ENCODE data around the gene PBX4.

The PBX4 gene

GRCh38 chr19:19632661-19633060 lies 14.2 kb upstream of the PBX4 start:
- no peaks in the 10 kb centered on the region for H3K79me2 ChIP-seq (ENCODE audit: insufficient read depth, low read length)
- H3K4me3 ChIP-seq (ENCODE audit: low read depth, low read length, poor library complexity, severe bottlenecking): no peak overlapping the region
- H3K4me2 ChIP-seq (ENCODE audit: low read length): no peak overlapping the region
- no peaks in the 10 kb centered on the region for H3K27me3 ChIP-seq (ENCODE audit: insufficient read depth, low read length)
- H2AFZ ChIP-seq (ENCODE audit: low read length): no peak overlapping the region
- TF ChIP-seq CTCF (IDR thresholded peaks at IDR 0.05; ENCODE audit: low read length) (no peak), EZH2 (IDR thresholded peaks at IDR 0.05; ENCODE audit: borderline replicate concordance, low read length) (no peak)
- peaks cover 72% of the 10 kb centered on the region for H3K36me3 ChIP-seq (ENCODE audit: insufficient read depth, low read length)
- no peak overlapping the region for H3K27ac ChIP-seq (ENCODE audit: low read depth, low read length, poor library complexity, severe bottlenecking)
- no peaks in the 10 kb centered on the region for H3K9me3 ChIP-seq (ENCODE audit: low read length)
- no peak overlapping the region for H3K9ac ChIP-seq (ENCODE audit: low read length)
- no peaks in the 10 kb centered on the region for H4K20me1 ChIP-seq (ENCODE audit: insufficient read depth, low read length)
- no peaks in the 10 kb centered on the region for H3F3A ChIP-seq (ENCODE audit: insufficient read depth, low read length)
- H3K4me1 ChIP-seq (ENCODE audit: insufficient read depth, low read length, severe bottlenecking): peaks cover 9% of the 10 kb centered on the region
- H3K9me2 ChIP-seq (ENCODE audit: low read depth, low read length): no peaks in the 10 kb centered on the region

GRCh38 chr19:19631346-19631745 lies 12.9 kb upstream of the PBX4 start:
- Histone ChIP-seq H4K20me1 (ENCODE audit: insufficient read depth, low read length) (no peaks in the 10 kb centered on the region), H3K9me2 (ENCODE audit: low read depth, low read length) (no peaks in the 10 kb centered on the region), H3K36me3 (ENCODE audit: insufficient read depth, low read length) (peaks cover 59% of the 10 kb centered on the region), H3K4me1 (ENCODE audit: insufficient read depth, low read length, severe bottlenecking) (peaks cover 22% of the 10 kb centered on the region), H3K4me3 (ENCODE audit: low read depth, low read length, poor library complexity, severe bottlenecking) (no peak overlapping the region), H3K9ac (ENCODE audit: low read length) (no peak overlapping the region), H2AFZ (ENCODE audit: low read length) (no peak overlapping the region), H3F3A (ENCODE audit: insufficient read depth, low read length) (no peaks in the 10 kb centered on the region), H3K9me3 (ENCODE audit: low read length) (no peaks in the 10 kb centered on the region), H3K4me2 (ENCODE audit: low read length) (no peak overlapping the region), H3K27ac (ENCODE audit: low read depth, low read length, poor library complexity, severe bottlenecking) (no peak overlapping the region), H3K27me3 (ENCODE audit: insufficient read depth, low read length) (no peaks in the 10 kb centered on the region), H3K79me2 (ENCODE audit: insufficient read depth, low read length) (no peaks in the 10 kb centered on the region)
- no peak for TF ChIP-seq CTCF (IDR thresholded peaks at IDR 0.05; ENCODE audit: low read length)
- TF ChIP-seq EZH2 (IDR thresholded peaks at IDR 0.05; ENCODE audit: borderline replicate concordance, low read length): no peak

- no peaks in the 10 kb centered on the region for H3F3A ChIP-seq (ENCODE audit: insufficient read depth, low read length)
- H3K36me3 ChIP-seq (ENCODE audit: insufficient read depth, low read length): peaks cover 55% of the 10 kb centered on the region
- no peak overlapping the region for H3K4me2 ChIP-seq (ENCODE audit: low read length)
- no peaks in the 10 kb centered on the region for H3K27me3 ChIP-seq (ENCODE audit: insufficient read depth, low read length)
- H3K9me3 ChIP-seq (ENCODE audit: low read length): no peaks in the 10 kb centered on the region
- no peaks in the 10 kb centered on the region for H3K79me2 ChIP-seq (ENCODE audit: insufficient read depth, low read length)
- H3K4me3 ChIP-seq (ENCODE audit: low read depth, low read length, poor library complexity, severe bottlenecking): no peak overlapping the region
- H2AFZ ChIP-seq (ENCODE audit: low read length): no peak overlapping the region
- H3K9me2 ChIP-seq (ENCODE audit: low read depth, low read length): no peaks in the 10 kb centered on the region
- no peaks in the 10 kb centered on the region for H4K20me1 ChIP-seq (ENCODE audit: insufficient read depth, low read length)
- H3K4me1 ChIP-seq (ENCODE audit: insufficient read depth, low read length, severe bottlenecking): peaks cover 27% of the 10 kb centered on the region
- no peak overlapping the region for H3K27ac ChIP-seq (ENCODE audit: low read depth, low read length, poor library complexity, severe bottlenecking)
- no peak overlapping the region for H3K9ac ChIP-seq (ENCODE audit: low read length)
- TF ChIP-seq EZH2 (IDR thresholded peaks at IDR 0.05; ENCODE audit: borderline replicate concordance, low read length): no peak
- no peak for TF ChIP-seq CTCF (IDR thresholded peaks at IDR 0.05; ENCODE audit: low read length)
These were observed 11.9 kb upstream of the PBX4 start for GRCh38 chr19:19630426-19630825.

Measured in OCI-LY1 (cell line).